Left cardiac atrium (tissue), 4 donors: ENCODE data around the gene FXYD1. TPM values are rescaled to one million over a fixed set of nuclear protein-coding genes. Genes with fewer than 3 reads are reported as not detected.
A peak's percentile ranks its signal among the peaks of the same experiment; 100 is the strongest.
"Not testable (repeated sequence)": the region's sequence is repeated elsewhere in the genome, so short reads cannot be mapped to it uniquely, and the experiment has no call there.

Experiments used
- ATAC-seq, 2 donors: fragments of 200-7000 bp; cut with Tn5 transposase; one replicate each; pipeline ENCODE4 v1.9.1; 2020; ENCODE audit warnings: mild to moderate bottlenecking in 2 of 2, moderate library complexity in 2 of 2
- DNase-seq: peaks from one replicate; pipeline ENCODE4 v3.0.0-alpha.2; 2020
- intact Hi-C, 2 donors: fragments of 100-400 bp; cut with DNase I; formaldehyde crosslinking; loops; one replicate each; pipeline versions ENCODE4 v1.14.1 to v1.15.1; 2022 to 2023
- total RNA-seq, 2 donors: library from RNA; stranded (reverse); fragmentation: NEBNext Ultra II Directional; extraction: Animal tissue kit (Norgen Biotek cat#: 25700); gene quantifications; one replicate each; pipeline ENCODE4 v1.2.1, GENCODE V29; 2021
- donor health status: DM: no; HTN: yes; CAD: no.
- donor health status: DM: no; HTN: yes; CAD: no; lungs with severe emphysema.
- donor health status: DM: yes; HTN: yes; CAD: no.
- donor health status: Dilated cardiomyopathy.

The FXYD1 gene
- total RNA-seq, 2 donors from 2014 or later: 297 to 393 TPM

DNA sequence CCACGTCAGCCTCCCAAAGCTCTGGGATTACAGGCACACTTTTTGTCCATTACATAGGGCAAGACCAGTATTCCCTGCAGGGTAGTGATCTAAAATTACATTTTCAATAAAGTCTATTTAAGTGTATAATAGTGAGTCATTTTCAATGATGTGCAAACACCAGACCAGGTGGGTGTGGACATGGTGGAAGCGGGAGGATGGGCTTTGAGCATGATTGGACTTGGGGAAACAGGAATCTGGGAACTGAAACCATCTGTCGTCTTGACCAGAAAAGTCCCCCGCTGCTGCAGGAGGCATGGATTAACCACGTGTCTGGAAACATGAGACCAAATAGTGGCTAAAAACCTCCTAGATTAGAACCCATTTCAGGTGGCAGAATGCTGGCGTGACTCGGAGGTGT lies 18.1 kb upstream of the FXYD1 start:
- DNase-seq (no peak), ATAC-seq (no peak)
- intact Hi-C loops: no loop called here

- no peak for DNase-seq
- intact Hi-C loops: no loop called here
These were observed 17.7 kb upstream of the FXYD1 start for GRCh38 chr19:35120898-35121297.

GRCh38 chr19:35122687-35123551 lies 15.7 kb upstream of the FXYD1 start:
- DNase-seq: no peak
- intact Hi-C loops: no loop called here
- no peak for ATAC-seq

More at GRCh38 chr19:35120898-35121297, 17.7 kb upstream of the FXYD1 start:
- ATAC-seq: no peak

GRCh38 chr19:35123573-35123972 lies 15.1 kb upstream of the FXYD1 start:
- ATAC-seq: peak; percentile 30 to 42
- DNase-seq: peak; percentile 63
- intact Hi-C loops: no loop called here

DNA sequence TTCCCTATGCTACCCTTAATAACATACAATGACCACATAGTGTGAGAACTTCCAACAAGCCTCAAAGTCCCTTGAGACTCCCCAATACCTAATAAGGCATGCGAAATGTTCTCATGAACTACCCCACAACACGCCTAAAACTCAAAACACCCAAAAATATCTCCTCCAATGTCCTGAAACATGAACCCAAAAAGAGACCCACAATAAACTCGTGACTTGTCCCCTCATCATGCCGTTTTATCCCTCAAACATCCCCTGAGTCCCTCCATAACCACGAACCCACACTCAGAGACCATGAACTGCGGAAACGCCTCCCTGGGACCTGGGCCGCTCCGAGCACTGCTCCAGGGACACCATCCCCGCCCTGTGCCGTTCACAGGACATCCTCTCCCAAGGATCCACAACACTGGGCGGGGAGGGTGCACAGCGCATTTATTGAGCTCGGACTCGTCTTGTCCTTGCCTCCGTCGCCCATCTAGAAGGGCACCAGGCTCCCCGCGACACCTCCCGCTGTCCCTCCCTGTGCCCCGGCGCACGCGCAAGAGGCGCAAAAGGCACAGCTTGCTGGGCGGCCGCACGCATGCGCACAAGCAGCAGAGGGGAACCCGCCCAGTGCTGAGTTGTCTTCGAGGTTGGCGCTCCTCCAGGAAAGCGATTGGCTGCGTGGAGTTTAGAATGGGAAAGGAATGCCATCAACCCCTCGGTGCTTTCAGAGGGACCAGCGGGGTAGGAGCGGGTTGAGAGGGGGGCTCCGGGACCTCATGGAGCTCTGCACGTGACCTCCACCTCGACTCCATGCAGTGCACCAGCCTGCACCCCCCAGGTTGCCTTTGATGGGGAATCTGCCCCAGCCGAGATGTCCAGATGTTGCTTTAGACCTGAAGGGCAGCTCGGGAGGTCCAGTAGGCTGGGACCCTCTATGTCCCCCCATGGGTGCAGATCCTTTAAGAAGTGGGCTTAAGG lies 14.2 kb upstream of the FXYD1 start:
- peak; percentile 93 to 94 for ATAC-seq
- DNase-seq: peak; percentile 96
- intact Hi-C loops: no loop called here

- intact Hi-C loops: no loop called here
- no peak for DNase-seq
- ATAC-seq: no peak
These were observed 13.3 kb upstream of the FXYD1 start for GRCh38 chr19:35125270-35125717.

DNA sequence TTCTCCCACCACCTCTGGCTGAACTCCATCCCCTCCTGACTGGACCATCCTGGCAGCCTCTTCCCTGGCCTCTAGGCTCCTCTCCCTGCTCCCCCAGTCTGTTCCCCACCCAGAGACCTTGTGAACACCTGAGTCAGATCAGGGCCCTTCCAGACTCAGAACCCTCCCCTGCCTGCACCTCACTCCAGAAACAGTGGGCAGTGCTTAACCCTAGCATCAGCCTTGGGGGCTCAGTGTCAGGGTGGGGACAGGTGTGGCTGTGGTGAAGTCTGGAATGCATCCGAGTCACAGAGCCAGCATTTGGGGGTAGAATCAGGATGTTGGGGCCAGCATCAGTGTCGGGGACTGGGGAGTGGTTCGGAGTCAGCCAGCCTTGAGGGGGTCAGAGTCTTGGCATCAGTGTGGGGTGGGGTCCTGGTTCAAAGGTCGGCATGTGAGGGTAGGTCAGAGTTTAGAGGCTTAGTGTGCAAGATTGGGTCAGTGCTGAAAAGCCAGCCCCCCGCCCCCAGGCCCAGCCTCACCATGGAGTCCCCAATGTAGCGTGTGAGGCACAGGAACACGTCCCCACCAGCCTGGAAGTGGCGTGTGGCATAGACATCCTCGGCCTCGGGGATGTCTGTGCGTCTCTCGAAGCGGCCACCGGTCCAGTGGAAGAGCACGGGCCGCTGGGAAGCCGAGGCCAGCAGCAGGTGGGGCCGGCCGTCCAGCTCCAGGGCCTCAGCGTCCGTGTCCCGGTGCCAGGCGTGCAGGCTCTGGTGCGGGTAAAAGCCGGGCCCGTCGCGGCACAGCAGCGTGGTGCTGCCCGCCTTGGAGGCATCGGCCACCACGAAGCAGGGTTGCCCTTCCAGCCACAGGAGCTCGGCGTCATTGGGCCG lies 12.6 kb upstream of the FXYD1 start:
- intact Hi-C loops: no loop called here
- DNase-seq (no peak), ATAC-seq (no peak)

GRCh38 chr19:35126624-35126959 lies 12.0 kb upstream of the FXYD1 start:
- intact Hi-C loops: no loop called here
- ATAC-seq: peak in 1 of 2 donors; percentile 4
- DNase-seq: no peak

DNA sequence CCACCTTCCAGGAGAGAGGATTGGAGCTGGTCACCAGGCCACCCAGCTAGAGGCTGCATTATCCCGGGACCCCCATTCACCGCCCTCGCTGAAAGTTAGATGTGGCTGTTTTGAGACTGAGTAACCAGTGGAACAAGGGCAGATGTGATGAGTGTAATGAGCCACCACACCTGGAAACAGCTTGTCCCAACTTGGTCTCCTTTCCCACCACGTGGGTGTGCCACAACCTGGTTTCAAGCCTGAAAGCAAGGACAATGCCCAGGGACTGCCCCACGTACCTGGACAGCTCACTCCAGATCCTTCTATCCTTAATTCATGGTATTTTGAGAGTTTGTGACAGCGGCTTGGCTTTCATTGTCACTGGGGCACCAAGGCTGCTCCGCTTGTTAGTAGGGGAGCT lies 10.8 kb upstream of the FXYD1 start:
- ATAC-seq: no peak

DNA sequence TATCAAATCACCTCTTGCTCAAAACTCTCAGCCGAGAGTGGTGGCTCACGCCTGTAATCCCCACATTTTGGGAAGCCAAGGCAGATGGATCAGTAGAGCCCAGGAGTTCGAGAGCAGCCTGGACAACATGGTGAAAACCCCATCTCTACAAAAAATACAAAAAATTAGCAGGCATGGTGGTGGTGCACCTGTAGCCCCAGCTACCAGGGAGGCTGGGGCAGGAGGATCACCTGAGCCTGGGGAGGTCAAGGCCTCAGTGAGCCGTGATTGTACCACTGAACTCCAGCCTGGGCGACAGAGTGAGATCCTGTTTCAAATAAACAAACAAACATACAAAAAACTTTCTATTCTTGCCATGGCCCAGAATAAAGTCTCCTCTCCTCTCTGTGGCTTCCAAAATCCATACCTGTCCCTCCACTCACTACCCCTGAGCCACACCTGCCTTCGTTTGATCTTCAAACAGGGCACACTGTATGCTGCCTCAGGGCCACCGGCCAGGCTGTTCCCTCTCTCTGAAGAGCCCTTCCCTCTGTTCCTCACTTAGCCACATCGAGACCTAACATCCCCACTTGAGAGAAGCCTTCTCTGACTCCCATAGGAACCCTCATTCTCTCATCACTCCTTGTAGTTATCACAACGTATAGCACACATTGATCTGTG lies 10.1 kb upstream of the FXYD1 start:
- no peak for DNase-seq
- intact Hi-C loops: no loop called here
- no peak for ATAC-seq

More for the DNA sequence above, 10.8 kb upstream of the FXYD1 start:
- DNase-seq: no peak
- intact Hi-C loops: no loop called here

DNA sequence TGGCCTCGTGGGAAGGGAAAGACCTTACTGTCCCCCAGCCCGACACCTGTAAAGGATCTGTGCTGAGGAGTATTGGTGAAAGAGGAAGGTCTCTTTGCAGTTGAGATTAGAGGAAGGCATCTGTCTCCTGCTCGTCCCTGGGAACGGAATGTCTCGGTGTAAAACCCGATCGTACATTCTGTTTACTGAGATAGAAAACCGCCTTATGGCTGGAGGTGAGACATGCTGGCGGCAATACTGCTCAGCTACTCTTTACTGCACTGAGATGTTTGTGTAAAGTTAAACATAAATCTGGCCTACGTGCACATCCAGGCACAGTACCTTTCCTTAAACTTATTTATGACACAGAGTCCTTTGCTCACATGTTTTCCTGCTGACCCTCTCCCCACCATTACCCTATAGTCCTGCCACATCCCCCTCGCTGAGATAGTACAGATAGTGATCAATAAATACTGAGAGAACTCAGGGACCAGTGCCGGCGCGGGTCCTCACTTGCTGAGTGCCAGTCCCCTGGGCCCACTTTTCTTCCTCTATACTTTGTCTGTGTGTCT lies 8.8 kb upstream of the FXYD1 start:
- intact Hi-C loops: loop anchor here in 1 of 2 donors (10.0 kb wide), 1 partner anchor 65 kb away; no protein-coding TSS in a partner anchor
- DNase-seq, ATAC-seq: not testable (repeated sequence)

- DNase-seq (no peak), ATAC-seq (no peak)
- intact Hi-C loops: loop anchor here in 1 of 2 donors (10.0 kb wide), 1 partner anchor 66 kb away; no protein-coding TSS in a partner anchor
These were observed 7.6 kb upstream of the FXYD1 start for GRCh38 chr19:35130761-35131720.

DNA sequence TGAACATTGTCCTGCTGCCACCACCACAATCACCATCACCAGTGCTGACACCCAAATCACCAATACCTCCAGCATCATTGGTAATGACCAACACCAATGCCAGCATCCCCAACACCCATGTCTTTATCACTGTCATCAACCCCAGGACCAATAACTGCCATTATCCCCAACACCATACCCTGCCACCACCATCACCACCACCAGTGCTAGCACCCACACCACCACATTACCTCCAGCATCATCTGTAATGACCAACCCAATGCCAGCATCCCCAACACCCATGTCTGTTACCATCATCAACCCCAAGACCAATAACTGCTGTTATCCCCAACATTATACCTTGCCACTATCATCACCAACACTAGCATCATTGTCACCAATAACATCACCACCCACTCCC lies 6.4 kb upstream of the FXYD1 start:
- DNase-seq (no peak), ATAC-seq (no peak)
- intact Hi-C loops: loop anchor here in 1 of 2 donors (10.0 kb wide), 1 partner anchor 67 kb away; no protein-coding TSS in a partner anchor

- DNase-seq (no peak), ATAC-seq (no peak)
- intact Hi-C loops: loop anchor here in 1 of 2 donors (2.0 to 10.0 kb wide), 2 partner anchors 19 to 69 kb away; partner anchors contain the start of gene FXYD3
These were observed 4.8 kb upstream of the FXYD1 start for GRCh38 chr19:35133826-35134225.

- intact Hi-C loops: loop anchor here in 1 of 2 donors (2.0 to 10.0 kb wide), 2 partner anchors 20 to 70 kb away; partner anchors contain the start of gene FXYD3
- DNase-seq (no peak), ATAC-seq (peak in 1 of 2 donors; percentile 0)
These were observed 3.9 kb upstream of the FXYD1 start, which contains the start of gene LGI4 for GRCh38 chr19:35134601-35135242. TSS of gene LGI4 (minus strand) at chr19:35135059. CDS start at chr19:35134680, 379 bp downstream.

- peak; percentile 84 for DNase-seq
- ATAC-seq: peak; percentile 55 to 65
- intact Hi-C loops: loop anchor here in 1 of 2 donors (2.0 to 10.0 kb wide), 2 partner anchors 21 to 71 kb away; partner anchors contain the start of gene FXYD3
These were observed 3.2 kb upstream of the FXYD1 start for GRCh38 chr19:35135389-35135909.
